CD4-positive, alpha-beta T cell (primary cell): ENCODE results near the gene VAMP2. TPM values are rescaled to one million over a fixed set of nuclear protein-coding genes. Genes with fewer than 3 reads are reported as not detected.

Experiments used
- ATAC-seq: fragments of 200-7000 bp; cut with Tn5 transposase; one replicate; pipeline ENCODE4 v1.10.0; 2022; ENCODE audit warnings: mild to moderate bottlenecking; ENCODE audit not compliant: poor library complexity
- CTCF ChIA-PET: fragments of 350-600 bp; sonication (Branson Sonifier 250); formaldehyde crosslinking; loops from one replicate; lab custom pipeline; 2021; ENCODE audit warnings: antibody characterized with exemption, inconsistent platforms; lab: Charles Lee
- POLR2A ChIA-PET: fragments of 350-600 bp; sonication (Branson Sonifier 250); formaldehyde crosslinking; loops from one replicate; lab custom pipeline; 2021; ENCODE audit warnings: antibody characterized with exemption, inconsistent platforms; lab: Charles Lee
- DNase-seq, 14 experiments: peaks; one replicate each; pipeline ENCODE4 v3.0.0-alpha.2; 2013 to 2020; ENCODE audit warnings: mixed read lengths in 2 of 14
- H3K27ac ChIP-seq, 2 donors: one replicate each; pipeline versions ENCODE4 v1.5.1 to v1.7.0; 2013; ENCODE audit warnings: low read length in 2 of 2, low read depth in 1 of 2, mild to moderate bottlenecking in 1 of 2
- H3K27me3 ChIP-seq, 2 experiments: 1 replicate in 1 of 2; 2 replicates in 1 of 2; pipeline versions ENCODE4 v1.6.1 to v1.7.0; 2013; ENCODE audit warnings: low read length in 2 of 2, control low read depth in 1 of 2, mild to moderate bottlenecking in 1 of 2, moderate library complexity in 1 of 2; ENCODE audit not compliant: insufficient read depth in 2 of 2, control insufficient read depth in 1 of 2
- H3K36me3 ChIP-seq: one replicate; pipeline ENCODE4 v1.6.1; 2013; ENCODE audit warnings: low read length, control low read depth; ENCODE audit not compliant: insufficient read depth
- H3K4me1 ChIP-seq: one replicate; pipeline ENCODE4 v1.6.1; 2013; ENCODE audit warnings: low read length, control low read depth; ENCODE audit not compliant: insufficient read depth
- H3K4me3 ChIP-seq: one replicate; pipeline ENCODE4 v1.5.1; 2013; ENCODE audit warnings: mild to moderate bottlenecking, low read length, moderate library complexity
- H3K9me3 ChIP-seq, 2 experiments: 1 replicate in 1 of 2; 2 replicates in 1 of 2; pipeline versions ENCODE4 v1.6.1 to v1.7.0; 2013; ENCODE audit warnings: low read length in 2 of 2, mild to moderate bottlenecking in 2 of 2, control low read depth in 1 of 2, moderate library complexity in 1 of 2; ENCODE audit not compliant: control insufficient read depth in 1 of 2, insufficient read depth in 1 of 2
- H3K27ac Mint-ChIP-seq: one replicate; pipeline ENCODE4 v1.8.0; 2020; ENCODE audit warnings: mixed read lengths
- H3K27me3 Mint-ChIP-seq: one replicate; pipeline ENCODE4 v1.8.0; 2021; ENCODE audit warnings: mixed read lengths
- H3K36me3 Mint-ChIP-seq: one replicate; pipeline ENCODE4 v1.8.0; 2021; ENCODE audit warnings: low read depth, mixed read lengths
- H3K4me1 Mint-ChIP-seq: one replicate; pipeline ENCODE4 v1.8.0; 2021; ENCODE audit warnings: low read depth, mixed read lengths
- H3K4me3 Mint-ChIP-seq: one replicate; pipeline ENCODE4 v1.8.0; 2020; ENCODE audit warnings: mild to moderate bottlenecking, mixed read lengths
- H3K9me3 Mint-ChIP-seq: one replicate; pipeline ENCODE4 v1.8.0; 2020; ENCODE audit warnings: mixed read lengths
- intact Hi-C, 2 experiments: fragments of 100-400 bp; cut with DNase I in 1 of 2; cut with micrococcal nuclease in 1 of 2; formaldehyde crosslinking; loops; one replicate each; pipeline versions ENCODE4 v1.15.1 to v1.9.0; 2023 to 2025; cut with DNase I, micrococcal nuclease
- total RNA-seq, 174 experiments: library from RNA in 2 of 174; stranded (reverse) in 2 of 174; gene quantifications; one replicate each; pipeline ENCODE4 v1.2.3 and lab custom pipeline; 2021 to 2026
- TF ChIP-seq, protein P1 (sequence below): fragments of 200-600 bp; IDR thresholded peaks from one replicate; pipeline ENCODE4 v1.8.0; 2022; ENCODE audit warnings: antibody characterized with exemption, mild to moderate bottlenecking

VAMP2 gene
- total RNA-seq, 2 experiments from 2014 or later, result 351 to 366 TPM

DNA sequence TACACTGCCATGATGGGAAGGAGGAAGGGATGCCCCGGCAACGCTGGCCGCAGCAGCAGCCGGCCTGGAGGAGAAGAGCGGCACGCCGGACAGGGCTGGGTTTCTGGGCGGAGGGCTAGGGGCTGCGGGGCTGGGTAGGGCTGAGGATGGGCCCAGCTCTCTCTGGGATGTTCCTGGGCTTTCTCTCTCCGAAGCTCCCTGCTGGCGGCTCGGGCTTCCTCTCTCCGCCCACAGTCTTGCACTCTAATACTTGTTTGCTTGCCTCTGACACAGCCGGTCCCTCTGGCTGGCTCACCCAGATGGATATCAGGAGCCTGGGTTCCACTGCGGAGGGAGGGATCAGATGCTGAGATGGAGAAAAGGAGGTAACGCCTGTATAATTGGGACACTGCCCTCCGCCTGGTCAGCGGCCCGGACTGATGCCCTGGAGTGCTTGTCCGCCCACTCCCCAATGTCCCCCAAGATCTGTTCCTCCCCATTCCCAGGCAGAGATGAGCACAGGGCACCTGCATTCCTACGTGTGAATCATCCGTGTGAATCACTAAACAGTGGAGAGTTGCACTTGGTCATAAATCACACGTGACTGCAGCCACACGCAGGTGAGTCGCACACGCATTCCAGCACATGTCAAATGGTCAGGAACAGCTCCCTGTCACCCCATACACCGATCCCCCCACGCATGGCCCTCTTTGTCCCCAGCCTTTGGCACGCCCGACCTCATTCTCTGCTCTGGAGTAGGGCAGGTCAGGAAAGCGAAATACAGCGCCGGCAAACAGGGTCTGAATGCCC lies 44.6 kb downstream of the VAMP2 start, which contains the start of gene ALOXE3:
Gene ALOXE3, minus strand, starts transcription at position 535 of the 789 bp plus-strand sequence. Its CDS starts 524 bp downstream, at position 11.
- Histone ChIP-seq H3K27me3 (peaks cover 37 to 46% of the 10 kb centered on the region in 2 experiments), H3K36me3 (no peaks in the 10 kb centered on the region), H3K4me1 (peaks cover 57% of the 10 kb centered on the region), H3K27ac (peak within 1 kb of the TSS; percentile 7 to 50), H3K4me3 (peak within 1 kb of the TSS; percentile 57), H3K9me3 (peaks cover 0 to 4% of the 10 kb centered on the region in 2 experiments)
- Mint-ChIP-seq H3K4me1 (peaks cover 45% of the 10 kb centered on the region), H3K27ac (peak within 1 kb of the TSS; percentile 100), H3K9me3 (peaks cover 2% of the 10 kb centered on the region), H3K36me3 (peaks cover 35% of the 10 kb centered on the region), H3K27me3 (peaks cover 66% of the 10 kb centered on the region), H3K4me3 (peak within 1 kb of the TSS; percentile 99)
- DNase-seq (peak in 3 of 14 experiments; percentile 22 to 62 (median 48)), ATAC-seq (peak; percentile 1)
- ChIA-PET CTCF (interaction anchor here (0.7 to 3.1 kb wide), 18 partner anchors 8 to 432 kb away, joined by 3 to 42 read pairs (median 6); partner anchors contain the start of gene CTC1), POLR2A (interaction anchor here (1.0 to 9.8 kb wide), 21 partner anchors 8 to 432 kb away, joined by 3 to 161 read pairs (median 10); partner anchors contain the start of genes AURKB, BORCS6, CTC1 and PFAS)
- intact Hi-C loops, result loop anchor here (2.0 to 10.0 kb wide), 6 partner anchors 23 to 257 kb away; partner anchors contain the start of gene KRABD2 (in 1 of the 2)
- TF ChIP-seq, protein P1, sequence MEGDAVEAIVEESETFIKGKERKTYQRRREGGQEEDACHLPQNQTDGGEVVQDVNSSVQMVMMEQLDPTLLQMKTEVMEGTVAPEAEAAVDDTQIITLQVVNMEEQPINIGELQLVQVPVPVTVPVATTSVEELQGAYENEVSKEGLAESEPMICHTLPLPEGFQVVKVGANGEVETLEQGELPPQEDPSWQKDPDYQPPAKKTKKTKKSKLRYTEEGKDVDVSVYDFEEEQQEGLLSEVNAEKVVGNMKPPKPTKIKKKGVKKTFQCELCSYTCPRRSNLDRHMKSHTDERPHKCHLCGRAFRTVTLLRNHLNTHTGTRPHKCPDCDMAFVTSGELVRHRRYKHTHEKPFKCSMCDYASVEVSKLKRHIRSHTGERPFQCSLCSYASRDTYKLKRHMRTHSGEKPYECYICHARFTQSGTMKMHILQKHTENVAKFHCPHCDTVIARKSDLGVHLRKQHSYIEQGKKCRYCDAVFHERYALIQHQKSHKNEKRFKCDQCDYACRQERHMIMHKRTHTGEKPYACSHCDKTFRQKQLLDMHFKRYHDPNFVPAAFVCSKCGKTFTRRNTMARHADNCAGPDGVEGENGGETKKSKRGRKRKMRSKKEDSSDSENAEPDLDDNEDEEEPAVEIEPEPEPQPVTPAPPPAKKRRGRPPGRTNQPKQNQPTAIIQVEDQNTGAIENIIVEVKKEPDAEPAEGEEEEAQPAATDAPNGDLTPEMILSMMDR, result no peak

DNA sequence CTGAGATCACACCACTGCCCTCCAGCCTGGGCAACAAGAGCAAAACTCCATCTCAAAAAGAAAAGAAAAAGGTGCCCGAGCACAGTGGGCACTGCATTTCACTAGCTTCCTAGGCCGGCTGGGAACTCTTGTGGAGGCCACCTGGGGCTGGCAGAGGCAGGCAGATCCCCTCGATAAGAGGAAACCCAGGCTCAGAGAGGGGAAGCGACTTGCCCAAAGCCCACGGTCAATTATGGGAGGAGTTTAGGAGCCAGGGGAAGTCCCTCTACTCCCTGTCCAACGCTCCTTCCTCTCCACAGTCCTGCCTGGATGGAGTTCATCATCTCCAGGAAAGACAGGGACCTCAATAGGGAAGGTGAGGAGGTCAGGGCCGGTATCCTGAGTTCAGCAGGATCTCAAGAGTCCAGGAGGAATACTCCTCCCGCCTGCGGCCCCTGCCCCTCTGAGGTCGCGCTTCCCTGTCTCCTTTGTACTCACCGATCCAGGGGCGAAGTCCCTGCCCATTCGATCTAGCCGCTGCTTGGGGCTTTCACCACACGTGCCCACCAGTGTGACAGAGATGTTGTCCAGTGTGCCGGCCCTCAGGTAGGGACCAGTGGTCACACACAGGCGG lies 45.3 kb downstream of the VAMP2 start:
- H3K4me3 Mint-ChIP-seq, result peak overlapping the region; percentile 99
- peaks cover 50% of the 10 kb centered on the region for H3K4me1 ChIP-seq
- intact Hi-C loops, result loop anchor here in 1 of 2 experiments (10.0 kb wide), 1 partner anchor 257 kb away; the partner anchor contains the start of gene KRABD2
- H3K27me3 Mint-ChIP-seq, result peaks cover 70% of the 10 kb centered on the region
- H3K9me3 ChIP-seq, result no peaks in the 10 kb centered on the region
- H3K27ac ChIP-seq, result no peak overlapping the region
- TF ChIP-seq, protein P1, result no peak
- H3K4me3 ChIP-seq, result peak overlapping the region; percentile 57
- H3K4me1 Mint-ChIP-seq, result peaks cover 40% of the 10 kb centered on the region
- peak overlapping the region; percentile 100 for H3K27ac Mint-ChIP-seq
- H3K36me3 Mint-ChIP-seq, result peaks cover 33% of the 10 kb centered on the region
- peak in 2 of 14 experiments; percentile 36 to 46 for DNase-seq
- H3K27me3 ChIP-seq, result peaks cover 31 to 40% of the 10 kb centered on the region in 2 experiments
- no peaks in the 10 kb centered on the region for H3K36me3 ChIP-seq
- no peak for ATAC-seq
- POLR2A ChIA-PET, result interaction anchor here (0.9 to 4.0 kb wide), 6 partner anchors 21 to 130 kb away, joined by 3 to 24 read pairs (median 4); partner anchors contain the start of gene CTC1
- CTCF ChIA-PET, result interaction anchor here (1.7 to 2.0 kb wide), 2 partner anchors 38 to 108 kb away, joined by 4 to 6 read pairs; no protein-coding TSS in a partner anchor
- peaks cover 2% of the 10 kb centered on the region for H3K9me3 Mint-ChIP-seq

DNA sequence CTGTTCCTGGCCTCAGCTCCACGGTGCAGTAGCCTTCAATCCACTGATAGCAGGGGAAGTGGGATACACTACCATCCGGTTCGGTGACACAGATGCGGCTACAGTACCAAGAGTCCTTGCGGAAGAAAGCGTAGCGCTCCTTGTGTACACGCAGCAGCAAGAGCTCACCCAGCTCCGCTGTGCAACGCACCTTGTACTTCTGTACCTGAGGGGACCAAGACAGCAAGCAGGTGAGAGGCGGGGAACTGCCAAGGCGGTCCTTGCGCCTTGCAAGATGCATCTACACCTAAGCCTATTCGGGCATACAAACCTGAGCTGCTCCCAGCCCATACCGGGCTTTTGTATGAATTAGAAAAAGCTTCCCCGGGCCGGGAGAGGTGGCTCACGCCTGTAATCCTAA lies 46.0 kb downstream of the VAMP2 start:
- H3K36me3 ChIP-seq, result no peaks in the 10 kb centered on the region
- H3K4me3 ChIP-seq, result no peak overlapping the region
- Mint-ChIP-seq H3K36me3 (peaks cover 33% of the 10 kb centered on the region), H3K9me3 (peaks cover 2% of the 10 kb centered on the region), H3K4me1 (peaks cover 37% of the 10 kb centered on the region), H3K27ac (peak overlapping the region; percentile 27), H3K4me3 (peak overlapping the region; percentile 50), H3K27me3 (peaks cover 70% of the 10 kb centered on the region)
- no peak for ATAC-seq
- intact Hi-C loops, result loop anchor here in 1 of 2 experiments (10.0 kb wide), 1 partner anchor 258 kb away; the partner anchor contains the start of gene KRABD2
- peak in 1 of 14 experiments; percentile 22 for DNase-seq
- H3K27me3 ChIP-seq, result peaks cover 33 to 37% of the 10 kb centered on the region in 2 experiments
- CTCF ChIA-PET, result interaction anchor here (1.7 kb wide), 1 partner anchor 37 kb away, joined by 4 read pairs; no protein-coding TSS in a partner anchor
- peaks cover 43% of the 10 kb centered on the region for H3K4me1 ChIP-seq
- POLR2A ChIA-PET, result interaction anchor here (0.9 to 3.2 kb wide), 5 partner anchors 22 to 131 kb away, joined by 3 to 10 read pairs (median 3); partner anchors contain the start of gene CTC1
- H3K27ac ChIP-seq, result no peak overlapping the region
- TF ChIP-seq, protein P1, result no peak
- no peaks in the 10 kb centered on the region for H3K9me3 ChIP-seq
